DOHH2 (cell line): ENCODE data around the gene ZRANB3.

ENCODE experiments used
- H3F3A ChIP-seq: fragments of 200-600 bp; sonication (generic), shearing (Covaris generic); 2 replicates; pipeline ENCODE4 v1.6.0; 2016; ENCODE audit warnings: antibody characterized with exemption, mild to moderate bottlenecking; ENCODE audit not compliant: control insufficient read depth, insufficient read depth
- H3K27ac ChIP-seq: fragments of 200-600 bp; sonication (generic); 2 replicates; pipeline ENCODE4 v1.5.1; 2014; ENCODE audit warnings: low read depth, mild to moderate bottlenecking, low read length, moderate library complexity
- H3K27me3 ChIP-seq: fragments of 200-600 bp; sonication (generic); 2 replicates; pipeline ENCODE4 v1.6.1; 2014; ENCODE audit warnings: mild to moderate bottlenecking, low read length, mixed read lengths; ENCODE audit not compliant: control insufficient read depth
- H3K36me3 ChIP-seq: fragments of 200-600 bp; sonication (generic); 2 replicates; pipeline ENCODE4 v1.6.1; 2014; ENCODE audit warnings: mild to moderate bottlenecking, low read length, moderate library complexity, mixed read lengths; ENCODE audit not compliant: control insufficient read depth
- H3K4me1 ChIP-seq: fragments of 200-600 bp; sonication (generic); 2 replicates; pipeline ENCODE4 v1.6.1; 2014; ENCODE audit warnings: mild to moderate bottlenecking, low read length, mixed read lengths; ENCODE audit not compliant: control insufficient read depth
- H3K4me2 ChIP-seq: fragments of 200-600 bp; sonication (generic); 2 replicates; pipeline ENCODE4 v1.6.0; 2014; ENCODE audit warnings: mild to moderate bottlenecking, low read length, moderate library complexity
- H3K4me3 ChIP-seq: fragments of 200-600 bp; sonication (generic); 2 replicates; pipeline ENCODE4 v1.5.1; 2014; ENCODE audit warnings: mild to moderate bottlenecking, low read length, mixed read lengths
- H3K79me2 ChIP-seq: fragments of 200-600 bp; sonication (generic); 2 replicates; pipeline ENCODE4 v1.6.1; 2014; ENCODE audit warnings: mild to moderate bottlenecking, low read length, mixed read lengths; ENCODE audit not compliant: control insufficient read depth
- H3K9me2 ChIP-seq: fragments of 200-600 bp; sonication (generic); replicated peaks from 2 replicates; pipeline ENCODE4 v1.6.1; 2014; ENCODE audit warnings: mild to moderate bottlenecking, low read length, mixed read lengths; ENCODE audit not compliant: control insufficient read depth
- H3K9me3 ChIP-seq: fragments of 200-600 bp; sonication (generic); 2 replicates; pipeline ENCODE4 v1.6.1; 2014; ENCODE audit warnings: antibody characterized with exemption, low read length, mixed read lengths; ENCODE audit not compliant: control insufficient read depth, insufficient read depth
- H4K20me1 ChIP-seq: fragments of 200-600 bp; sonication (generic); 2 replicates; pipeline ENCODE4 v1.6.0; 2014; ENCODE audit warnings: low read depth, mild to moderate bottlenecking, antibody characterized with exemption, low read length, moderate library complexity; ENCODE audit not compliant: control insufficient read depth, insufficient read depth
- EZH2phosphoT487 ChIP-seq: fragments of 200-600 bp; sonication (generic); IDR thresholded peaks from 2 replicates; pipeline ENCODE4 v1.6.1; 2017; ENCODE audit warnings: borderline replicate concordance, mild to moderate bottlenecking, antibody characterized with exemption, low read length, moderate library complexity, mixed read lengths
- TF ChIP-seq, protein P1 (sequence below): fragments of 200-600 bp; sonication (generic); IDR thresholded peaks from one replicate; pipeline ENCODE4 v1.5.1; 2014; ENCODE audit warnings: antibody characterized with exemption, mild to moderate bottlenecking, low read depth, low read length; ENCODE audit not compliant: poor library complexity, severe bottlenecking

Gene ZRANB3

DNA sequence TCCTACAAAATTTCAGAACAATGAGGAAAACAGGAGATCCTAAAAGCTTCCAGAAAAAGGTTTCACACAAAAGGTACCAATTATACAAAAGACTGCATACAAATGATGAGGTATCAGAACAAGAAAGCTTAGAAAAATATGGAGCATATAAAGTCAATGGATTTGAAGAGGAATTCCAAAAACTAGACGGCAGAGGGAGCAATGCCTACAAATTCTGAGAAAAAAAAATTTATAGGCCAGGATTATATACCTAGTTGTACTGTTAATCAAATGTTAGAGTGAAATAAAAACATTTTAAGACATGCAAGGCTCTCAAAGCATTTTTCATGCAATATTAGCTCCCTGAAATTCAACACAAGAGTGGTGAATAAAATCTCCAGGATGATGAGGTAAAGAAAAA is 106.2 kb downstream of the ZRANB3 start:
- Histone ChIP-seq H3K79me2 (peaks cover 4% of the 10 kb centered on the region; the same call in 1 of the 2 replicates), H4K20me1 (no peaks in the 10 kb centered on the region), H3K9me3 (peaks cover 4% of the 10 kb centered on the region; the same call in 1 of the 2 replicates), H3K9me2 (no peaks in the 10 kb centered on the region), H3K4me1 (no peaks in the 10 kb centered on the region), H3F3A (no peaks in the 10 kb centered on the region; the same call in 1 of the 2 replicates), H3K36me3 (0 out of 2 replicates have a peak, but pooled peaks cover 3% of the 10 kb centered on the region), H3K4me2 (no peak overlapping the region), H3K27ac (no peak overlapping the region), H3K27me3 (no peaks in the 10 kb centered on the region), H3K4me3 (no peak overlapping the region)
- TF ChIP-seq, protein P1, sequence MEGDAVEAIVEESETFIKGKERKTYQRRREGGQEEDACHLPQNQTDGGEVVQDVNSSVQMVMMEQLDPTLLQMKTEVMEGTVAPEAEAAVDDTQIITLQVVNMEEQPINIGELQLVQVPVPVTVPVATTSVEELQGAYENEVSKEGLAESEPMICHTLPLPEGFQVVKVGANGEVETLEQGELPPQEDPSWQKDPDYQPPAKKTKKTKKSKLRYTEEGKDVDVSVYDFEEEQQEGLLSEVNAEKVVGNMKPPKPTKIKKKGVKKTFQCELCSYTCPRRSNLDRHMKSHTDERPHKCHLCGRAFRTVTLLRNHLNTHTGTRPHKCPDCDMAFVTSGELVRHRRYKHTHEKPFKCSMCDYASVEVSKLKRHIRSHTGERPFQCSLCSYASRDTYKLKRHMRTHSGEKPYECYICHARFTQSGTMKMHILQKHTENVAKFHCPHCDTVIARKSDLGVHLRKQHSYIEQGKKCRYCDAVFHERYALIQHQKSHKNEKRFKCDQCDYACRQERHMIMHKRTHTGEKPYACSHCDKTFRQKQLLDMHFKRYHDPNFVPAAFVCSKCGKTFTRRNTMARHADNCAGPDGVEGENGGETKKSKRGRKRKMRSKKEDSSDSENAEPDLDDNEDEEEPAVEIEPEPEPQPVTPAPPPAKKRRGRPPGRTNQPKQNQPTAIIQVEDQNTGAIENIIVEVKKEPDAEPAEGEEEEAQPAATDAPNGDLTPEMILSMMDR: no peak
- TF ChIP-seq EZH2phosphoT487: no peak

DNA sequence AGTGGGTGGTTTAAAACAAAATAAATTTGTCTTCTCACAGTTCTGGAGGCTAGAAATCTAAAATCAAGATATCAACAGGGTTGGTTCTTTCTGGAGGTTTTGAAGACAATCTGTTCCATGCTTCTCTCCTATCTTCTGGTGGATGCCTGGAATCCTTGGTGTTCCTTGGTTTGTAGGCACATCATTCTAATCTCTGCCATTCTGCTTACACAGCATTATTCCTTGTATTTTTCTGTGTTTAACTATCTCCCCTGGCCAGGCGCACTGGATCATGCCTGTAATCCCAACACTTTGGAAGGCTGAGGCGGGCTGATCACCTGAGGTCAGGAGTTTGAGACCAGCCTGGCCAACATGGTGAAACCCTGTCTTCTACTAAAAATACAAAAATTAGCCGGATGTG is 108.1 kb downstream of the ZRANB3 start:
- no peaks in the 10 kb centered on the region for H3K4me1 ChIP-seq
- peaks cover 4% of the 10 kb centered on the region; the same call in 1 of the 2 replicates for H3K79me2 ChIP-seq
- 0 out of 2 replicates have a peak, but pooled peaks cover 3% of the 10 kb centered on the region for H3K36me3 ChIP-seq
- H3K27ac ChIP-seq: no peak overlapping the region
- no peaks in the 10 kb centered on the region; the same call in 1 of the 2 replicates for H3F3A ChIP-seq
- no peaks in the 10 kb centered on the region for H3K27me3 ChIP-seq
- H3K4me3 ChIP-seq: no peak overlapping the region
- no peak overlapping the region for H3K4me2 ChIP-seq
- H3K9me3 ChIP-seq: peaks cover 4% of the 10 kb centered on the region; the same call in 1 of the 2 replicates
- no peak for TF ChIP-seq EZH2phosphoT487
- TF ChIP-seq, protein P1: no peak
- no peaks in the 10 kb centered on the region for H3K9me2 ChIP-seq
- H4K20me1 ChIP-seq: no peaks in the 10 kb centered on the region

DNA sequence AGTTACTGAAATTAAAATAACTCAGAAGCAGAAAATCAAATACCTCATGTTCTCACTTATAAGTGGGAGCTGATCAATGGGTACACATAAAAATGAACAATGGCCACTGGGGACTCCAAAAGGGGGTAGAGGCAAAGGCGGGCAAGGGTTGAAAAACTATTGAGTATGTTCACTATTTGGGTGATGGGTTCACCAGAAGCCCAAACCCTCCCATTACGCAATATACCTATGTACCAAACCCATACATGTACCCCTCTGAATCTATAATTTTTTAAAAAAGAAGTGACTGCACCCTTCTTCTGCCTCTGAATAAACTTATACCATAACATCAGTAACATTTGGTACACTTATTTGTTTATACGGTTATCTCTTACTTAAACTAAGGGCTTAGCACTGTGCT is 119.4 kb downstream of the ZRANB3 start:
- H3K27me3 ChIP-seq: no peaks in the 10 kb centered on the region

More for the DNA sequence above, 119.4 kb downstream of the ZRANB3 start:
- peaks cover 15% of the 10 kb centered on the region for H3K4me1 ChIP-seq
- H3K79me2 ChIP-seq: no peaks in the 10 kb centered on the region
- no peak overlapping the region for H3K27ac ChIP-seq
- no peaks in the 10 kb centered on the region for H3K36me3 ChIP-seq
- H3K4me2 ChIP-seq: no peak overlapping the region
- H3F3A ChIP-seq: no peaks in the 10 kb centered on the region
- no peaks in the 10 kb centered on the region for H4K20me1 ChIP-seq
- no peaks in the 10 kb centered on the region for H3K9me2 ChIP-seq
- H3K9me3 ChIP-seq: no peaks in the 10 kb centered on the region
- TF ChIP-seq EZH2phosphoT487: no peak
- TF ChIP-seq, protein P1: no peak
- no peak overlapping the region for H3K4me3 ChIP-seq
